GM12873 (cell line): ENCODE results near the gene CBARP.
A peak's percentile ranks its signal among the peaks of the same experiment; 100 is the strongest.

Experiments
- TF ChIP-seq, protein P1 (sequence below): IDR thresholded peaks from 2 replicates; pipeline ENCODE4 v1.5.1; 2012; ENCODE audit warnings: low read depth, mild to moderate bottlenecking, moderate library complexity, low read length, control low read depth; ENCODE audit not compliant: insufficient read depth; ENCODE audit errors: missing control alignments

Gene CBARP

DNA sequence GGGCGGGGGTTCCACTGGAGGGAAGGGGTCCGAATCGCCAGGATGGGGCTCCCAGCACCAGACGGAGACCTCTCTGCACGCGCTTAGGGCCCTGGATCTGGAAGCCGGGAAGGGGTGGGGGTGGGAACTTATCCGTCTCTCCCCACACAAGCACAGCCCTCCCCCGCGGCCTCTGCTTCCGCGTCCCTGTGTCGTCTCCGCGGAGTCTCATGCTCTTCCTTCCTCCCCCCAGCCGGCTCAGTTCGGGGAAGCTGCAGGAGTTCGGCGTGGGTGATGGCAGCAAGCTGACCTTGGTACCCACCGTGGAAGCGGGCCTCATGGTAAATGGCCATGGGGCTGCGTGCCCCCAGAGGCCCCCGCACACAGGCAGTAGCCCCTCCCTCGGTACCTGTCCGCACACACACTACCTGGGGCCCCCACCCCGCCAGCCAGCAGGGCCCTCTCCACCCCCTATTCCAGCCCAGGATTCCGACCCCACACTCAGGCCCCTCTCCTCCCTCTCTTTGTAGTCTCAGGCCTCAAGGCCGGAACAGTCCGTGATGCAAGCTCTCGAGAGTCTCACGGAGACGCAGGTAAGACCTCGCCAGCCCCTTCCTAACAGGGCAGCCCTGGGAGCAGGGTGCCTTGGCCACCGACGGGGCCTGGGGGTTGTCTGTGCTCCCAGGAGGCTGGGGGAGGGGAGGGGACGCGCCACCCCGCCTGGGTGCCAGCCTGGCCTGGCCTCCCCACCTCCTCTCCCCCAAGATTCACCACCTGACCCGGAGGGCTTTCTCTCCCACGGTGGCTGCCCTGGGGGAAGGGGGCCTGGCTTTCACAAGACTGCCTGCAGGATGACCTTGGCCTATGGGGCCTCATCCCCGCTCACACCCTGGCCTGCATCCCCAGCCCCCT is 13.8 kb upstream of the CBARP start:
- TF ChIP-seq, protein P1, sequence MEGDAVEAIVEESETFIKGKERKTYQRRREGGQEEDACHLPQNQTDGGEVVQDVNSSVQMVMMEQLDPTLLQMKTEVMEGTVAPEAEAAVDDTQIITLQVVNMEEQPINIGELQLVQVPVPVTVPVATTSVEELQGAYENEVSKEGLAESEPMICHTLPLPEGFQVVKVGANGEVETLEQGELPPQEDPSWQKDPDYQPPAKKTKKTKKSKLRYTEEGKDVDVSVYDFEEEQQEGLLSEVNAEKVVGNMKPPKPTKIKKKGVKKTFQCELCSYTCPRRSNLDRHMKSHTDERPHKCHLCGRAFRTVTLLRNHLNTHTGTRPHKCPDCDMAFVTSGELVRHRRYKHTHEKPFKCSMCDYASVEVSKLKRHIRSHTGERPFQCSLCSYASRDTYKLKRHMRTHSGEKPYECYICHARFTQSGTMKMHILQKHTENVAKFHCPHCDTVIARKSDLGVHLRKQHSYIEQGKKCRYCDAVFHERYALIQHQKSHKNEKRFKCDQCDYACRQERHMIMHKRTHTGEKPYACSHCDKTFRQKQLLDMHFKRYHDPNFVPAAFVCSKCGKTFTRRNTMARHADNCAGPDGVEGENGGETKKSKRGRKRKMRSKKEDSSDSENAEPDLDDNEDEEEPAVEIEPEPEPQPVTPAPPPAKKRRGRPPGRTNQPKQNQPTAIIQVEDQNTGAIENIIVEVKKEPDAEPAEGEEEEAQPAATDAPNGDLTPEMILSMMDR = no peak

DNA sequence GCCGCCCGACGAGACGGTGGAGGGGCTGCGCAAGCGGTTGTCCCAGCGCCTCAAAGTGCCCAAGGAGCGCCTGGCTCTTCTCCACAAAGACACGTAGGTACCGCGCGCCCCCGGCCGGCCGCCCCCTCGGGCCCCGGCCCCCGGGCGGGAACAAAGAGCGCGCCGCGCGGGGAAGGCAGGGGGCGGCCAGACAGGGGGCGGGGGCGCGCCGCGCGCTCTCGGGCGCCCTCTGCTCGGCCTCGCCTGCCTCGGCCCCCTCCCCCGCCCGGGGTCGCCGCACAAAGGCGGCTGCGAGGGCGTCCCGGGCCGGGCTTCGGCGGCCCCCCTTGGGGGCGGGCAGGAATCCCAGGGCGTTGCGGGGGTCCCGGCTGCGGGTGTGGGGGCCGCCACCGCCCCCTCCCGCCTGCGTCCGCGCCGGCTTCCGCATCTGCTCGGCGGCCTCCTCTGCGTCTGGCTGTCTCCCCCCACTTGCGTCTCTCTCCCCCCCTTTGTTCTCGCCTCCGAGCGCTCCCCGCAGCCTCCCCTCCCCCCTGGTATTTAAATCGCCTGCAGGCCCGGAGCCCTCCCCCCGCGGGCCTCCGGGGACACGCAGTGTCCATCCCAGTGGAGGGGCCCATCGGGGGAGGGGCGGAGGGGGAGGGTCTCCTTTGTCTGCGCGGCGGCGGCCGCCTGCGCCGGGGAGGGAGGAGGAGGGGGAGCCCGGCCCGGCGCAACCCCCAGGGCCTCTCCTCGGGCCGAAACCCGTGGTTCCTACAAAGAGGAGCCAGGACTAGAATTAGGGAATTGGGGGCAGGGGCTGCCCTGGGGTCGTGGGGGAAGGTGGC is 12.8 kb upstream of the CBARP start:
- TF ChIP-seq, protein P1 = no peak

DNA sequence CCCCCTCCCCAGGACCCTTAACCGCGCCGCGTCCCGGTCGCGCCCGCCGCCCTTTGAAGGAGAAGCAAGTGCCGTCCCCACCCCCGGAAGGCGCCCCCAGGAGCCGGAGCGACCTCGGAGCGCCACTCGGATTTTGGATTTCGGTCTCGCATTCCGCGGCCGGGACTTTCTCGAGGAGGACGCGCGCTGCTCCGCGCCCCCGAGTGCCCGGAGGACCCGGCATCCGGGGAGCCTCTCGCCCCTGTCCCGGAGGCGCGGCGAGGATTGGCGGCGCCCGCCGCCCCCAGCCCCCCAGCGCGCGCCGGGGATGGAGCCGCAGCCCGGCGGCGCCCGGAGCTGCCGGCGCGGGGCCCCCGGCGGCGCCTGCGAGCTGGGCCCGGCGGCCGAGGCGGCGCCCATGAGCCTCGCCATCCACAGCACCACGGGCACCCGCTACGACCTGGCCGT is 12.2 kb upstream of the CBARP start:
- TF ChIP-seq, protein P1 = no peak

DNA sequence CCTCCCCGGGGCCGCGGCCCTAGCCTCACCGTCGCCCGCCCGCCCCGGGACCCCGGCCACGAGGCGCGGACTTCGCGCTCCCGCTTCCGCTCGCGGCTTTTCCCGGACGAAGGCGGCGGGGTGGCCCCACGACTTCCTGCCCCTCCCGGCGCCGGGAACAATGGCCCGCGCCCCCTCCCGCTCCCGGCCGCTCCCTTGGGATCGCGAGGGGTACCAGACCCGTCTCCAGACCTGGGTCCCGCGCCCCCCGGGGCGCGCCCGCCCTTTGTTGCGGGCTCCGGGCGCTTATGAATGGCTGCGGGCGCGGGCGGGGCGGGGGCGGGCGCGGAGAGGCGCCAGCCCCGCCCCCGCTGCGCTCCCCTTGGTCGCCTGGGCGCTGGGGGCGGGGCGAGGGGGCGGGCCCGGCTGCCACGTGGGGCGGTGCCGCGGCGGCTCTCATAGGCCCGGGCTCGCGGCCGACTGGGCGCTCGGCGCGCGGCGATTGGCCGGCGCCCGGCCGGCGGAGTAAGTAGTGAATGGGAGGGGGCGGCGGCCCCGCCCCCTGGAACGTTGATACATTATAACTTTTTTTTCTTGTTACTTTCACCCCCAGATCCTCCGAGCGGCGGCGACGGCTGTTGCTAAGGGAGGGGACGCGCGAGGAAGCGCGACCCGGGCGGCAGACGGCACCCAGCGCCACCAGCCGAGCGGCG is 11.6 kb upstream of the CBARP start:
- TF ChIP-seq, protein P1 = no peak

DNA sequence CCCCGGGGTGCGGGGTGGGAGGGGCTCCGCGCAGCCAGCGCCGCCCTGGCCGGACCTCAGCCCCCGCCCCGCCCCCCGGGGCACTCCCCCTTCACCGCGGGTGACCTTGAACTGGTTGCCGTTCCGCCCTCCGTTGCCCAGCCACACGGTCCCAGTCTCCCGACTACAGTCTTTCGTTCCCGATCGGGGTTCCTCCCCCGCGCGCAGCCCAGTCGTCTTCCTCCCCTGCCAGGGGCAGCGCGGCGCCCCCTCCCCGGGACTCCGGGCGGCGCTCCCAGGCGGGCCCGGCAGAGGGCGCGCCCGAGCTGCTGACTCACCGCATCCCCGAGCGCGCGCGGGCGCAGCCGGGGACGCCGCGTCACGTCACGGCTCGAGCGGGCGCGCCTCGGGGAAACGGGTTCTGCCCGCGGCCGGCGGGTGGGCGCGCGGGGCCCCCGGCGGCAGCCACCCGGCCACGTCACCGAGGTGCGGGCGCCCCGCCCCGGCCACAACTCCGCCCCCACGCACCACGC is 11.0 kb upstream of the CBARP start:
- TF ChIP-seq, protein P1 = peak; percentile 77

GRCh38 chr19:1248139-1248785 is 10.5 kb upstream of the CBARP start, which contains the start of gene MIDN:
Gene MIDN (plus strand): TSS chr19:1248583. CDS start chr19:1250297, 1,714 bp downstream.
- TF ChIP-seq, protein P1 = peak; percentile 51
